PC-9 (cell line): ENCODE data around the gene ADGRV1. TPM values are rescaled to one million over a fixed set of nuclear protein-coding genes. Genes with fewer than 3 reads are reported as not detected.

Source experiments
- BruUV-seq: library from RNA; stranded (reverse); fragments of 400-500 nt; replicated peaks from 2 replicates; lab custom pipeline; 2021; lab: Mats Ljungman, UMichigan
- CTCF ChIA-PET: fragments of 300-600 bp; sonication (Branson Sonifier 250); formaldehyde crosslinking; loops from one replicate; lab custom pipeline; 2022; ENCODE audit warnings: antibody characterized with exemption; lab: Charles Lee
- POLR2A ChIA-PET: fragments of 300-600 bp; sonication (Branson Sonifier 250); formaldehyde crosslinking; loops from one replicate; lab custom pipeline; 2022; ENCODE audit warnings: antibody characterized with exemption; ENCODE audit not compliant: unreplicated experiment; lab: Charles Lee
- DNase-seq, 2 experiments: peaks; one replicate each; pipeline versions ENCODE4 v3.0.0 to v3.0.0-alpha.2; 2015 to 2022; ENCODE audit warnings: mixed read lengths in 1 of 2
- H2AFZ ChIP-seq: fragments of 200-600 bp; sonication (generic); 2 replicates; pipeline ENCODE4 v1.8.1; 2017; ENCODE audit warnings: antibody characterized with exemption
- H3F3A ChIP-seq: fragments of 200-600 bp; sonication (generic); 2 replicates; pipeline ENCODE4 v1.8.1; 2017; ENCODE audit warnings: antibody characterized with exemption, mild to moderate bottlenecking, low read depth; ENCODE audit not compliant: insufficient read depth
- H3K27ac ChIP-seq: fragments of 200-600 bp; sonication (generic); 2 replicates; pipeline ENCODE4 v1.6.1; 2016; ENCODE audit warnings: mixed run types
- H3K27me3 ChIP-seq: fragments of 200-600 bp; sonication (generic); 2 replicates; pipeline ENCODE4 v1.6.1; 2016; ENCODE audit warnings: low read depth, mixed run types; ENCODE audit not compliant: insufficient read depth
- H3K36me3 ChIP-seq: fragments of 200-600 bp; sonication (generic); 2 replicates; pipeline ENCODE4 v1.6.1; 2016; ENCODE audit warnings: low read depth, mixed run types
- H3K4me1 ChIP-seq: fragments of 200-600 bp; sonication (generic); replicated peaks from 2 replicates; pipeline ENCODE4 v1.6.1; 2016; ENCODE audit warnings: mixed run types; ENCODE audit not compliant: insufficient read depth
- H3K4me2 ChIP-seq: fragments of 200-600 bp; sonication (generic); 2 replicates; pipeline ENCODE4 v1.6.1; 2017; ENCODE audit warnings: mixed run types
- H3K4me3 ChIP-seq: fragments of 200-600 bp; sonication (generic); 2 replicates; pipeline ENCODE4 v1.6.1; 2016; ENCODE audit warnings: mixed run types
- H3K79me2 ChIP-seq: fragments of 200-600 bp; sonication (generic); 2 replicates; pipeline ENCODE4 v1.6.1; 2017; ENCODE audit warnings: low read depth, mixed run types
- H3K9me2 ChIP-seq: fragments of 200-600 bp; sonication (generic); 2 replicates; pipeline ENCODE4 v1.8.1; 2017; ENCODE audit warnings: mild to moderate bottlenecking; ENCODE audit not compliant: insufficient read depth
- H3K9me3 ChIP-seq: fragments of 200-600 bp; sonication (generic); 2 replicates; pipeline ENCODE4 v1.8.1; 2016; ENCODE audit warnings: low read depth; ENCODE audit not compliant: insufficient read depth
- H4K20me1 ChIP-seq: fragments of 200-600 bp; sonication (generic); 2 replicates; pipeline ENCODE4 v1.8.1; 2017; ENCODE audit not compliant: insufficient read depth
- EZH2 ChIP-seq: fragments of 200-600 bp; sonication (generic); IDR thresholded peaks from 2 replicates; pipeline ENCODE4 v1.8.0; 2017; ENCODE audit warnings: antibody characterized with exemption, low read depth
- intact Hi-C: fragments of 100-400 bp; cut with micrococcal nuclease; formaldehyde crosslinking; loops from one replicate; pipeline ENCODE4 v1.10.0; 2022; ENCODE audit not compliant: unreplicated experiment
- total RNA-seq: library from RNA; stranded (reverse); gene quantifications from 2 replicates; pipeline ENCODE4 v1.2.3, GENCODE V29; 2021
- TF ChIP-seq, protein P1 (sequence below): fragments of 200-600 bp; sonication (generic); conservative IDR thresholded peaks from 2 replicates; pipeline ENCODE4 v1.6.1; 2017; ENCODE audit warnings: mixed run types, antibody characterized with exemption, mild to moderate bottlenecking, moderate library complexity

The ADGRV1 gene
- total RNA-seq, 1 experiment from 2014 or later, result 1.0 TPM

DNA sequence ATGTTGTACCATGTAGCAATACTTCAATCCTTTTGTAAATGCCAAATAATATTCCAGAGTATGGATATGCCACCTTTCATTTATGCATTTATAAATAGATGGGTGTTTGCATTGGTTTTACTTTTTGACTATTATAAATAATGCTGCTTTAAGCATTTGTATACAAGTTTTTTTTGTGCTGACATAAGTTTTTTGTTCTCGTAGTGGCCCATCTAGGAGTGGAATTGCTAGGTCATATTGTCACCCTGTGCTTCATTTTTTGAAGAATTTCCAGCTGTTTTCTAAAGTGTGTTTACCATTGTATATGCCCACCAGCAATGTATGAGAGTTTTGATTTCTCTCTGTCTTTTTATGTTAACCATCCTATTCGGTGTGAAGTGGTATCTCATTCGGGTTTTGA, 6.9 kb downstream of the ADGRV1 start:
- Histone ChIP-seq H3K27me3 (no peaks in the 10 kb centered on the region), H4K20me1 (no peaks in the 10 kb centered on the region), H3K9me2 (no peaks in the 10 kb centered on the region), H3K4me3 (no peak overlapping the region), H3K4me2 (no peak overlapping the region), H3K27ac (no peak overlapping the region), H3K4me1 (no peaks in the 10 kb centered on the region), H3K79me2 (no peaks in the 10 kb centered on the region), H3K9me3 (peaks cover 5% of the 10 kb centered on the region; the same call in 1 of the 2 replicates), H3F3A (no peaks in the 10 kb centered on the region), H2AFZ (no peak overlapping the region), H3K36me3 (no peaks in the 10 kb centered on the region)
- intact Hi-C loops, result no loop called here
- no peak for TF ChIP-seq EZH2
- TF ChIP-seq, protein P1, sequence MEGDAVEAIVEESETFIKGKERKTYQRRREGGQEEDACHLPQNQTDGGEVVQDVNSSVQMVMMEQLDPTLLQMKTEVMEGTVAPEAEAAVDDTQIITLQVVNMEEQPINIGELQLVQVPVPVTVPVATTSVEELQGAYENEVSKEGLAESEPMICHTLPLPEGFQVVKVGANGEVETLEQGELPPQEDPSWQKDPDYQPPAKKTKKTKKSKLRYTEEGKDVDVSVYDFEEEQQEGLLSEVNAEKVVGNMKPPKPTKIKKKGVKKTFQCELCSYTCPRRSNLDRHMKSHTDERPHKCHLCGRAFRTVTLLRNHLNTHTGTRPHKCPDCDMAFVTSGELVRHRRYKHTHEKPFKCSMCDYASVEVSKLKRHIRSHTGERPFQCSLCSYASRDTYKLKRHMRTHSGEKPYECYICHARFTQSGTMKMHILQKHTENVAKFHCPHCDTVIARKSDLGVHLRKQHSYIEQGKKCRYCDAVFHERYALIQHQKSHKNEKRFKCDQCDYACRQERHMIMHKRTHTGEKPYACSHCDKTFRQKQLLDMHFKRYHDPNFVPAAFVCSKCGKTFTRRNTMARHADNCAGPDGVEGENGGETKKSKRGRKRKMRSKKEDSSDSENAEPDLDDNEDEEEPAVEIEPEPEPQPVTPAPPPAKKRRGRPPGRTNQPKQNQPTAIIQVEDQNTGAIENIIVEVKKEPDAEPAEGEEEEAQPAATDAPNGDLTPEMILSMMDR, result no peak
- POLR2A ChIA-PET, result no interaction called here
- no peak for DNase-seq
- CTCF ChIA-PET, result no interaction called here
- no TSS peak for BruUV-seq

- no peak overlapping the region for H3K4me3 ChIP-seq
- peaks cover 5% of the 10 kb centered on the region; the same call in 1 of the 2 replicates for H3K9me3 ChIP-seq
- no peak overlapping the region for H2AFZ ChIP-seq
- BruUV-seq, result no TSS peak
- intact Hi-C loops, result no loop called here
- H3K9me2 ChIP-seq, result no peaks in the 10 kb centered on the region
- H3K27me3 ChIP-seq, result no peaks in the 10 kb centered on the region
- ChIA-PET POLR2A (no interaction called here), CTCF (no interaction called here)
- H3K79me2 ChIP-seq, result no peaks in the 10 kb centered on the region
- no peak for TF ChIP-seq EZH2
- TF ChIP-seq, protein P1, result no peak
- no peaks in the 10 kb centered on the region for H3F3A ChIP-seq
- no peak overlapping the region for H3K27ac ChIP-seq
- H3K4me1 ChIP-seq, result no peaks in the 10 kb centered on the region
- H3K4me2 ChIP-seq, result no peak overlapping the region
- DNase-seq, result no peak
- H3K36me3 ChIP-seq, result no peaks in the 10 kb centered on the region
- no peaks in the 10 kb centered on the region for H4K20me1 ChIP-seq
These were observed 10.5 kb downstream of the ADGRV1 start for GRCh38 chr5:90569084-90569483.

DNA sequence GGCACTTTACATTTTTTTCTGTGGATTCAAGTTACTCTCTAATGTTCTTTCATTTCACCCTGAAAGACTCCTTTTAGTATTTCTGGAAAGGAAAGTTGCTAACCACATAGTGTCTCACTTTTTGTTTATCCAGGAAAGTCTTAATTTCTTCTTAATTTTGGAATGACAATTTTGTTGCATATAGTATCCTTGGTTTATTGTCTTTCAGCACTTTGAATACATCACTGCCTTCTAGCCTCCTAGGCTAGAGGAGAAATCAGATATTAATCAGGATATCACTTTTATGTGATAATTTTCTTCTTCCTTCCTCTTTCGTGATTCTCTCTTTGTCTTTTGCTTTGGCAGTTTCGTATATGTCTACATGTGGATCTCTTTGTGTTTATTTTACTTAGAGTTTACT, 11.4 kb downstream of the ADGRV1 start:
- Histone ChIP-seq H3K36me3 (no peaks in the 10 kb centered on the region), H2AFZ (no peak overlapping the region), H3K27me3 (no peaks in the 10 kb centered on the region), H3K9me3 (peaks cover 5% of the 10 kb centered on the region; the same call in 1 of the 2 replicates), H3K79me2 (no peaks in the 10 kb centered on the region), H3K4me3 (no peak overlapping the region), H3K27ac (no peak overlapping the region), H4K20me1 (no peaks in the 10 kb centered on the region), H3K4me1 (no peaks in the 10 kb centered on the region), H3K9me2 (no peaks in the 10 kb centered on the region), H3K4me2 (no peak overlapping the region), H3F3A (no peaks in the 10 kb centered on the region)
- CTCF ChIA-PET, result no interaction called here
- intact Hi-C loops, result no loop called here
- no peak for TF ChIP-seq EZH2
- TF ChIP-seq, protein P1, result no peak
- DNase-seq, result no peak
- POLR2A ChIA-PET, result no interaction called here
- BruUV-seq, result no TSS peak
